GM12801 (cell line): ENCODE results near the gene CDHR5.

Source experiments
- TF ChIP-seq, protein P1 (sequence below): IDR thresholded peaks from one replicate; pipeline ENCODE4 v1.5.1; 2011; ENCODE audit warnings: control low read depth; ENCODE audit not compliant: insufficient read length; ENCODE audit errors: extremely low read depth

Gene CDHR5

DNA sequence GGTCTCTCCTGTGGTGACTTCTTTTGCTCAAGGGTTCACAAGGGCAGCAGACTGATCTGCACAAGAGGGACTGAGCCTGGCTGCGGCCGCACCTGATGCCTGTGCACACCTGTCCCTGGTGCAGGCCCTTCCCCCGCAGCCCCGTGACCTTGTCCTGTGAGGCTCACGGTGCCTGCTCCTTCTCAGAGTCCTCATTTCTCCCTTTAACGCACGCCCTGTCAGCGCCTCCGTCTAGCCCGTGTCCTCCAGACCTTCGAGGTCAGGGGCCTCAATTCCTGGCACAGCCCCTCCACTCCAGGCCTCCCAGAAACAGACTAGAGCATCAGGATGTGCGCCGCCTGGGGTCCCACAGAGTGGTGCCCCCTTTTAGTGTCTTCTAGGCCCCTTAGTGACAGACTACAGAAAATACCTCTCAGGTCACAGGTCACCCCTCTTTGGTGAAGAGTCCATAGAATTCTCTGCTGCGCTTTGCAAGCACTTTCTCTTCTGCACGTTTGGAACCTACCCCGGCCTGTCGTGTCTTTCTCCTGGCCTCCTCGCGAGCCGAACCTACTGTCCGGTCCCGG, 11.3 kb upstream of the CDHR5 start:
- TF ChIP-seq, protein P1, sequence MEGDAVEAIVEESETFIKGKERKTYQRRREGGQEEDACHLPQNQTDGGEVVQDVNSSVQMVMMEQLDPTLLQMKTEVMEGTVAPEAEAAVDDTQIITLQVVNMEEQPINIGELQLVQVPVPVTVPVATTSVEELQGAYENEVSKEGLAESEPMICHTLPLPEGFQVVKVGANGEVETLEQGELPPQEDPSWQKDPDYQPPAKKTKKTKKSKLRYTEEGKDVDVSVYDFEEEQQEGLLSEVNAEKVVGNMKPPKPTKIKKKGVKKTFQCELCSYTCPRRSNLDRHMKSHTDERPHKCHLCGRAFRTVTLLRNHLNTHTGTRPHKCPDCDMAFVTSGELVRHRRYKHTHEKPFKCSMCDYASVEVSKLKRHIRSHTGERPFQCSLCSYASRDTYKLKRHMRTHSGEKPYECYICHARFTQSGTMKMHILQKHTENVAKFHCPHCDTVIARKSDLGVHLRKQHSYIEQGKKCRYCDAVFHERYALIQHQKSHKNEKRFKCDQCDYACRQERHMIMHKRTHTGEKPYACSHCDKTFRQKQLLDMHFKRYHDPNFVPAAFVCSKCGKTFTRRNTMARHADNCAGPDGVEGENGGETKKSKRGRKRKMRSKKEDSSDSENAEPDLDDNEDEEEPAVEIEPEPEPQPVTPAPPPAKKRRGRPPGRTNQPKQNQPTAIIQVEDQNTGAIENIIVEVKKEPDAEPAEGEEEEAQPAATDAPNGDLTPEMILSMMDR: no peak

DNA sequence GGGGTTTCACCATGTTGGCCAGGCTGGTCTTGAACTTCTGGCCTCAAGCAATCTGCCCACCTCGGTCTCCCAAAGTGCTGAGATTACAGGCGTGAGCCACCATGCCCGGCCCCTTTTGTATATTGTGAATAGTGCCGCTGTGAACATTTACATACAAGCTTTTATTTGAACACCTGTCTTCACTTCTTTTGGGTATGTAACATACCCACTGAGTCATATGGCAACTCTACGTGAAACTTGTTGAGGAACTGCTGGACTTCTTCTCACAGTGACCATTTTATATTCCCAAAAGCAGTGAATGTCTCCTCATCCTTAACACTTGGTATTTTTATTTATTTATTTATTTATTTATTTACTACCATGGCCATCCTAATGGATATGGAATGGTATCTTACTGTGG, 6.1 kb upstream of the CDHR5 start:
- TF ChIP-seq, protein P1: no peak

GRCh38 chr11:629237-629583, 4.5 kb upstream of the CDHR5 start:
- TF ChIP-seq, protein P1: no peak

GRCh38 chr11:628056-628455, 3.3 kb upstream of the CDHR5 start:
- TF ChIP-seq, protein P1: no peak

- TF ChIP-seq, protein P1: no peak
Measured at GRCh38 chr11:627308-627576, 2.5 kb upstream of the CDHR5 start.

DNA sequence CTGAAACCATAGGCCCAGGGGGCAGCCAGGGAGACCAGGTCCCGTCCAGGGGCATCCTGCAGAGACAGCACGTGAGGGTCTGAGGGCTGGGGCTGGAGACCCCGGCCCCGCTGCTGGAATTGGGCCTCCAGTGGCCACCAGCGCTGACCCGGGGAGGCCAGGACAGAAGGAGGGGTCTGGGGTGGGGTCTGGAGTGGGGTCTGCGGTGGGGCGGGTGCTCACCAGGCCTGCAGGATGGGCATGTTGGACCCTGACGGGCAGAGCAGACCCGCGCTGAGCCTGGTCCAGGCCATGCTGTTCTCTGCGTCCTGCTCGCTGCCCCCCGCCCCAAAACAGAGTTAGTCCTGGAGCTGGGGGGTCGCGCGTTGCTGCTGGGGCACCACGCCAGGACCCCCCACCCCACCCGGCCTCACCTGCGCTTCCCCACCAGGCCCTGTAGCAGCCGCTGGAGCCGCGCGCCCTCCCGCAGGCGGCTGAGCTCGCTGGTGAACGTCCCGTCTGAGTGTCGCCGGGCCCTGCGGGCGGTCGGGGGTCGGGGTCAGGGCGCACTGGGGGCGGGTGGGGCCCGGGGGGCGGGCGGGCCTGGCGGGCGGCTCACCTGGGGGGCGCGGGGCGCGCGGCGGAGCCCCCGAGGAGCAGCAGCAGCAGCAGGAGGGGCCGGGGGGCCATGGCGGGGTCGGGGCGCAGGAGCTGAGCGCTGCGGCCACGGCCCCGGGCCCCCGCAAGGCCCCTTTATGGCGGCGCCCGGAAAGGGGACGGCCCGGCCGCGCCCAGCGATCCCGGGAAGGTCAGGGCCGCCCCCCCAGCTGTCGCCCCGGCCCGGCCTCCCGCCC, 1.9 kb upstream of the CDHR5 start, which contains the start of gene SCT:
Gene SCT, minus strand, starts transcription at position 707 of the 833 bp plus-strand sequence. Its CDS starts 38 bp downstream, at position 669.
- TF ChIP-seq, protein P1: no peak

DNA sequence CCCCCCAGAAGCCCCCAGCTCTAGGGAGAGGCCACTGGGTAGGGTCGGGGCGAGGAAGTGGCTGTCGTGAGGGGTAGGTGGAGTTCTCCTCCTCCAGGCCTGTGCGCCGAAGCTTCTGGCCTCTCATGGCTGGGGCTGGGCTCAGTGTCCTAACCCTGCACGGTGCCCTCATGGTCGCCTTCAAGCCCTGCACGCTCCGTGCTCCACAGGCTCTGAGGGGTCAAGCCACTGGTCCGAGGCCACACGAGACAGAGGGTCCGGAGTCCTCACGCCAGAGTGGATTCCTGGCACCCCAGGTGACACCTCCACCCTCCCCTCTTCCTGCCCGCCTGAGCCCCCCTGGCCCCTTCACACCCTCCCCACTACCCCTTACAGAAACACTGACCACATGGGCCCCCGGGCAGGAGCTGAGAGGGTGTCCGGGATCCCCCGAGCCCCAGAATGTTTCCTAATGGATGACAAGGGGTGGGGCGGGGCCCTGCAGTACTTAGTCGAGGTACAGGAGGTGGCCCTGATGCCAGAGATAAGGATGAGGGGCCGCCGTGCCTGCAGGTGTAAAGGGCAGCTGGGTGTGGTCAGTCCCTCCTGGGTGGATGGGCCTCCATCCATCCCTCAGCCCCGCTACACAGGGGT, 997 bp upstream of the CDHR5 start:
- TF ChIP-seq, protein P1: no peak
